Loucy (cell line): ENCODE measurements around the gene RMND5A.

ENCODE experiments used
- CTCF ChIP-seq: fragments of 200-600 bp; sonication (generic); conservative IDR thresholded peaks from 2 replicates; pipeline ENCODE4 v1.5.1; 2014; ENCODE audit warnings: mild to moderate bottlenecking, antibody characterized with exemption, low read length
- EZH2phosphoT487 ChIP-seq: fragments of 200-600 bp; IDR thresholded peaks from 2 replicates; pipeline ENCODE4 v1.6.1; 2018; ENCODE audit warnings: antibody characterized with exemption, mild to moderate bottlenecking, moderate library complexity, borderline replicate concordance

- TF ChIP-seq CTCF: no peak
- no peak for TF ChIP-seq EZH2phosphoT487
These were observed 24.9 kb upstream of the RMND5A start for GRCh38 chr2:86695053-86695691.
